ENCODE results near the gene GJD2. TPM values are rescaled to one million over a fixed set of nuclear protein-coding genes. Genes with fewer than 3 reads are reported as not detected.
A peak's percentile ranks its signal among the peaks of the same experiment; 100 is the strongest.

Gene GJD2
- total RNA-seq, result not detected
- polyA plus RNA-seq, result not detected

- no peak for DNase-seq (ENCODE audit: low spot score)
Measured at GRCh38 chr15:34754674-34755418, at the start of gene GJD2. Gene GJD2 (minus strand): TSS chr15:34754998. CDS start chr15:34754488, 510 bp downstream.

GRCh38 chr15:34804113-34804512 lies 49.3 kb upstream of the GJD2 start:
- no peak for TF ChIP-seq FOXA2 (IDR thresholded peaks at IDR 0.05)
- H3K4me3 ChIP-seq (ENCODE audit: low read depth in 1 of 3, low read length in 3 of 3), result no peak overlapping the region
- H3K4me1 ChIP-seq (ENCODE audit: control insufficient read depth in 4 of 4, insufficient read depth in 4 of 4, low read length in 3 of 4), result no peaks in the 10 kb centered on the region
- H3K36me3 ChIP-seq (ENCODE audit: control insufficient read depth in 4 of 4, insufficient read depth in 3 of 4, low read depth in 1 of 4, low read length in 3 of 4), result no peaks in the 10 kb centered on the region
- H3K9me3 ChIP-seq (ENCODE audit: control insufficient read depth in 4 of 4, low read length in 3 of 4), result peaks cover 0 to 2% (median 0%) of the 10 kb centered on the region in 4 donors
- no peak for DNase-seq (ENCODE audit: low spot score)
- H3K27ac ChIP-seq (ENCODE audit: low read depth in 1 of 2, low read length in 2 of 2), result no peak overlapping the region
- no peaks in the 10 kb centered on the region for H3K27me3 ChIP-seq (ENCODE audit: control insufficient read depth in 4 of 4, insufficient read depth in 4 of 4, low read length in 3 of 4)
- 70% methylated on average over 2 of the region's 2 CpGs for WGBS
- H3K9ac ChIP-seq (ENCODE audit: low read depth in 1 of 2, low read length in 2 of 2), result no peak overlapping the region

More at GRCh38 chr15:34754674-34755418, at the start of gene GJD2:
- Histone ChIP-seq H3K4me1 (ENCODE audit: control insufficient read depth in 4 of 4, insufficient read depth in 4 of 4, low read length in 3 of 4) (peaks cover 2 to 7% (median 5%) of the 10 kb centered on the region in 4 donors), H3K9ac (ENCODE audit: low read depth in 1 of 2, low read length in 2 of 2) (no peak within 1 kb of the TSS), H3K27ac (ENCODE audit: low read depth in 1 of 2, low read length in 2 of 2) (no peak within 1 kb of the TSS), H3K9me3 (ENCODE audit: control insufficient read depth in 4 of 4, low read length in 3 of 4) (no peaks in the 10 kb centered on the region), H3K36me3 (ENCODE audit: control insufficient read depth in 4 of 4, insufficient read depth in 3 of 4, low read depth in 1 of 4, low read length in 3 of 4) (no peaks in the 10 kb centered on the region), H3K27me3 (ENCODE audit: control insufficient read depth in 4 of 4, insufficient read depth in 4 of 4, low read length in 3 of 4) (peaks cover 4 to 16% (median 12%) of the 10 kb centered on the region in 4 donors), H3K4me3 (ENCODE audit: low read depth in 1 of 3, low read length in 3 of 3) (peak within 1 kb of the TSS in 1 of 3 donors; percentile 41)
- WGBS, result 5% methylated on average over 81 of the region's 81 CpGs
- TF ChIP-seq EGR1 (IDR thresholded peaks at IDR 0.05; ENCODE audit: low read depth in 2 of 2) (no peak), YY1 (IDR thresholded peaks at IDR 0.05) (no peak)

- Histone ChIP-seq H3K36me3 (ENCODE audit: control insufficient read depth in 4 of 4, insufficient read depth in 3 of 4, low read depth in 1 of 4, low read length in 3 of 4) (no peaks in the 10 kb centered on the region), H3K4me1 (ENCODE audit: control insufficient read depth in 4 of 4, insufficient read depth in 4 of 4, low read length in 3 of 4) (no peaks in the 10 kb centered on the region), H3K27me3 (ENCODE audit: control insufficient read depth in 4 of 4, insufficient read depth in 4 of 4, low read length in 3 of 4) (no peaks in the 10 kb centered on the region), H3K9ac (ENCODE audit: low read depth in 1 of 2, low read length in 2 of 2) (no peak overlapping the region), H3K27ac (ENCODE audit: low read depth in 1 of 2, low read length in 2 of 2) (no peak overlapping the region), H3K9me3 (ENCODE audit: control insufficient read depth in 4 of 4, low read length in 3 of 4) (peaks cover 0 to 2% (median 0%) of the 10 kb centered on the region in 4 donors), H3K4me3 (ENCODE audit: low read depth in 1 of 3, low read length in 3 of 3) (no peak overlapping the region)
- DNase-seq (ENCODE audit: low spot score), result no peak
- WGBS, result 90% methylated on average over 7 of the region's 7 CpGs
- no peak for TF ChIP-seq GABPA (IDR thresholded peaks at IDR 0.05 in 1 of 2, conservative IDR thresholded peaks at IDR 0.05 in 1 of 2)
Measured at GRCh38 chr15:34802803-34803750, 48.3 kb upstream of the GJD2 start.

- DNase-seq (ENCODE audit: low spot score), result no peak
- H3K27ac ChIP-seq (ENCODE audit: low read depth in 1 of 2, low read length in 2 of 2), result no peak overlapping the region
- 92% methylated on average over 1 of the region's 1 CpG for WGBS
- no peak overlapping the region for H3K9ac ChIP-seq (ENCODE audit: low read depth in 1 of 2, low read length in 2 of 2)
- H3K9me3 ChIP-seq (ENCODE audit: control insufficient read depth in 4 of 4, low read length in 3 of 4), result no peaks in the 10 kb centered on the region
- TF ChIP-seq RXRA (IDR thresholded peaks at IDR 0.05) (no peak), TAF1 (conservative IDR thresholded peaks at IDR 0.05) (no peak), NR2F2 (IDR thresholded peaks at IDR 0.05) (no peak), ZBTB33 (IDR thresholded peaks at IDR 0.05) (no peak), CTCF (IDR thresholded peaks at IDR 0.05; ENCODE audit: low read depth, low read length, missing input control) (no peak)
- H3K4me1 ChIP-seq (ENCODE audit: control insufficient read depth in 4 of 4, insufficient read depth in 4 of 4, low read length in 3 of 4), result no peaks in the 10 kb centered on the region
- no peaks in the 10 kb centered on the region for H3K27me3 ChIP-seq (ENCODE audit: control insufficient read depth in 4 of 4, insufficient read depth in 4 of 4, low read length in 3 of 4)
- no peak overlapping the region for H3K4me3 ChIP-seq (ENCODE audit: low read depth in 1 of 3, low read length in 3 of 3)
- H3K36me3 ChIP-seq (ENCODE audit: control insufficient read depth in 4 of 4, insufficient read depth in 3 of 4, low read depth in 1 of 4, low read length in 3 of 4), result no peaks in the 10 kb centered on the region
Measured at GRCh38 chr15:34802371-34802770, 47.6 kb upstream of the GJD2 start.
